H1 (cell line): ENCODE data around the gene TEX22. TPM values are rescaled to one million over a fixed set of nuclear protein-coding genes. Genes with fewer than 3 reads are reported as not detected.

Experiments used
- CTCF ChIA-PET: fragments of 300-600 bp; sonication (Branson Sonifier 250); formaldehyde crosslinking; loops from one replicate; lab custom pipeline; 2021; ENCODE audit not compliant: partially characterized antibody; lab: Charles Lee
- POLR2A ChIA-PET: fragments of 300-600 bp; sonication (Branson Sonifier 250); formaldehyde crosslinking; loops from one replicate; lab custom pipeline; 2021; ENCODE audit warnings: inconsistent platforms; ENCODE audit not compliant: partially characterized antibody; lab: Charles Lee
- DNase-seq, 2 experiments: peaks; one replicate each; pipeline versions ENCODE4 v3.0.0 to v3.0.0-alpha.2; 2010 to 2022; ENCODE audit warnings: low spot score in 2 of 2, low read depth in 1 of 2, mixed read lengths in 1 of 2
- FAIRE-seq: peaks from 2 replicates; lab custom pipeline; 2011; peaks lifted over from hg19 to GRCh38; lab: Jason Lieb, UNC
- H2AFZ ChIP-seq: 2 replicates; pipeline ENCODE4 v1.8.1; 2012; ENCODE audit warnings: low read length, inconsistent platforms
- H2AK5ac ChIP-seq: 2 replicates; pipeline ENCODE4 v1.6.1; 2013; ENCODE audit warnings: low read depth, low read length
- H2BK120ac ChIP-seq: replicated peaks from 2 replicates; pipeline ENCODE3; 2013; ENCODE audit warnings: low read depth, low read length, inconsistent platforms
- H2BK12ac ChIP-seq: 2 replicates; pipeline ENCODE4 v1.6.1; 2013; ENCODE audit warnings: low read depth, low read length
- H2BK15ac ChIP-seq: 2 replicates; pipeline ENCODE4 v1.6.1; 2013; ENCODE audit warnings: low read length
- H2BK20ac ChIP-seq: 2 replicates; pipeline ENCODE4 v1.6.1; 2013; ENCODE audit warnings: low read length
- H2BK5ac ChIP-seq: 2 replicates; pipeline ENCODE4 v1.6.1; 2013; ENCODE audit warnings: low read depth, low read length
- H3K14ac ChIP-seq: 2 replicates; pipeline ENCODE4 v1.6.1; 2013; ENCODE audit warnings: inconsistent platforms; ENCODE audit not compliant: insufficient read length
- H3K18ac ChIP-seq: 2 replicates; pipeline ENCODE4 v1.6.1; 2013; ENCODE audit warnings: low read length; ENCODE audit errors: extremely low read depth
- H3K23ac ChIP-seq: 2 replicates; pipeline ENCODE4 v1.6.1; 2013; ENCODE audit warnings: inconsistent platforms; ENCODE audit not compliant: insufficient read length
- H3K23me2 ChIP-seq: 2 replicates; pipeline ENCODE4 v1.6.1; 2013; ENCODE audit warnings: low read depth, low read length
- H3K27ac ChIP-seq: 2 replicates; pipeline ENCODE4 v1.6.1; 2011; ENCODE audit warnings: low read depth, low read length, inconsistent platforms
- H3K27me3 ChIP-seq, 4 experiments: replicated peaks in 1 of 4; 1 replicate in 1 of 4; 2 replicates in 3 of 4; pipeline versions ENCODE4 v1.6.1 to v1.8.1; 2011 to 2013; ENCODE audit warnings: low read length in 3 of 4, mild to moderate bottlenecking in 3 of 4, inconsistent platforms in 2 of 4, mixed read lengths in 2 of 4, moderate library complexity in 1 of 4; ENCODE audit not compliant: control insufficient read depth in 3 of 4, insufficient read depth in 3 of 4; ENCODE audit errors: extremely low read depth in 1 of 4
- H3K36me3 ChIP-seq, 4 experiments: 2 replicates each; pipeline versions ENCODE4 v1.6.1 to v1.8.1; 2011 to 2013; ENCODE audit warnings: mild to moderate bottlenecking in 4 of 4, low read length in 3 of 4, moderate library complexity in 2 of 4, control low read depth in 1 of 4, inconsistent platforms in 1 of 4; ENCODE audit not compliant: insufficient read depth in 4 of 4, control insufficient read depth in 2 of 4
- H3K4ac ChIP-seq: replicated peaks from 2 replicates; pipeline ENCODE3; 2013; ENCODE audit warnings: low read length, low read depth, mixed read lengths, inconsistent platforms; ENCODE audit not compliant: insufficient read length
- H3K4me1 ChIP-seq, 4 experiments: replicated peaks in 1 of 4; 1 replicate in 1 of 4; 2 replicates in 3 of 4; pipeline versions ENCODE4 v1.6.1 to v1.8.1; 2011 to 2013; ENCODE audit warnings: low read length in 3 of 4, inconsistent platforms in 2 of 4, mixed read lengths in 1 of 4; ENCODE audit not compliant: insufficient read depth in 4 of 4, control insufficient read depth in 3 of 4
- H3K4me2 ChIP-seq, 2 experiments: 2 replicates each; pipeline versions ENCODE4 v1.6.1 to v1.8.1; 2011 to 2013; ENCODE audit warnings: low read depth in 2 of 2, low read length in 2 of 2, control low read depth in 1 of 2, inconsistent platforms in 1 of 2, mild to moderate bottlenecking in 1 of 2; ENCODE audit not compliant: insufficient read depth in 1 of 2
- H3K4me3 ChIP-seq, 4 experiments: fragments of 200-600, 300-600 bp in 1 of 4; sonication (generic), shearing (Covaris generic), sonication (Bioruptor Twin) in 1 of 4; 2 replicates each; pipeline versions ENCODE4 v1.5.1 to v1.8.1; 2011 to 2016; ENCODE audit warnings: low read length in 4 of 4, low read depth in 3 of 4, control low read depth in 2 of 4, inconsistent platforms in 2 of 4, mild to moderate bottlenecking in 2 of 4, mixed read lengths in 1 of 4, moderate library complexity in 1 of 4; ENCODE audit not compliant: insufficient read depth in 2 of 4; ENCODE audit errors: extremely low read depth in 1 of 4
- H3K56ac ChIP-seq: replicated peaks from 2 replicates; pipeline ENCODE3; 2013; ENCODE audit warnings: low read depth, mild to moderate bottlenecking, mixed read lengths, low read length, inconsistent platforms; ENCODE audit not compliant: insufficient read length
- H3K79me1 ChIP-seq: 2 replicates; pipeline ENCODE4 v1.6.1; 2013; ENCODE audit warnings: low read depth, low read length, control low read depth
- H3K79me2 ChIP-seq, 2 experiments: 2 replicates each; pipeline versions ENCODE4 v1.6.1 to v1.8.1; 2012 to 2013; ENCODE audit warnings: low read length in 2 of 2, mild to moderate bottlenecking in 2 of 2, inconsistent platforms in 1 of 2; ENCODE audit not compliant: insufficient read depth in 2 of 2, control insufficient read depth in 1 of 2
- H3K9ac ChIP-seq, 4 experiments: replicated peaks in 1 of 4; 1 replicate in 1 of 4; 2 replicates in 3 of 4; pipeline versions ENCODE4 v1.6.1 to v1.8.1; 2011 to 2013; ENCODE audit warnings: low read depth in 3 of 4, low read length in 3 of 4, control low read depth in 2 of 4, mild to moderate bottlenecking in 2 of 4, moderate library complexity in 2 of 4, inconsistent platforms in 1 of 4; ENCODE audit errors: extremely low read depth in 1 of 4
- H3K9me3 ChIP-seq, 2 experiments: 2 replicates each; pipeline versions ENCODE4 v1.6.1 to v1.8.1; 2012 to 2013; ENCODE audit warnings: mild to moderate bottlenecking in 2 of 2, moderate library complexity in 2 of 2, control low read depth in 1 of 2, inconsistent platforms in 1 of 2, low read depth in 1 of 2, low read length in 1 of 2, mixed read lengths in 1 of 2; ENCODE audit not compliant: insufficient read depth in 2 of 2
- H4K20me1 ChIP-seq, 2 experiments: replicated peaks in 1 of 2; 2 replicates each; pipeline versions ENCODE3 to v1.8.1; 2011 to 2013; ENCODE audit warnings: inconsistent platforms in 2 of 2, low read length in 2 of 2, mild to moderate bottlenecking in 1 of 2; ENCODE audit not compliant: insufficient read depth in 2 of 2, control insufficient read depth in 1 of 2
- H4K5ac ChIP-seq: 2 replicates; pipeline ENCODE4 v1.6.1; 2013; ENCODE audit warnings: low read length, low read depth, mixed read lengths, inconsistent platforms; ENCODE audit not compliant: insufficient read length
- H4K8ac ChIP-seq: 2 replicates; pipeline ENCODE4 v1.8.0; 2013; ENCODE audit warnings: mild to moderate bottlenecking, moderate library complexity, low read length, inconsistent platforms; ENCODE audit not compliant: insufficient read depth; ENCODE audit errors: extremely low read depth
- H4K91ac ChIP-seq: replicated peaks from 2 replicates; pipeline ENCODE3; 2013; ENCODE audit warnings: low read length, mixed read lengths, inconsistent platforms; ENCODE audit not compliant: insufficient read length
- CBX8 ChIP-seq: fragments of 300-800, 300-1000 bp; sonication (generic); IDR thresholded peaks from 2 replicates; pipeline ENCODE4 v1.7.1; 2016; ENCODE audit warnings: low read depth, low read length, borderline replicate concordance
- EGR1 ChIP-seq: IDR thresholded peaks from 2 replicates; pipeline ENCODE4 v1.6.1; 2011; ENCODE audit warnings: low read depth, low read length, borderline replicate concordance
- GABPA ChIP-seq: IDR thresholded peaks from 2 replicates; pipeline ENCODE4 v1.6.1; 2011; ENCODE audit warnings: mild to moderate bottlenecking, low read length, moderate library complexity, borderline replicate concordance; ENCODE audit not compliant: insufficient read depth
- POLR2AphosphoS5 ChIP-seq: IDR thresholded peaks from 2 replicates; pipeline ENCODE4 v1.6.1; 2011; ENCODE audit warnings: low read depth, low read length
- RAD21 ChIP-seq, 2 experiments: IDR thresholded peaks in 1 of 2; conservative IDR thresholded peaks in 1 of 2; 2 replicates each; pipeline ENCODE4 v1.6.1; 2011; ENCODE audit warnings: low read depth in 2 of 2, low read length in 2 of 2, improper control_type of control experiment in 1 of 2, inconsistent platforms in 1 of 2, mild to moderate bottlenecking in 1 of 2, moderate library complexity in 1 of 2
- TCF12 ChIP-seq: IDR thresholded peaks from 2 replicates; pipeline ENCODE4 v1.6.1; 2011; ENCODE audit warnings: low read depth, mild to moderate bottlenecking, low read length
- YY1 ChIP-seq: IDR thresholded peaks from 2 replicates; pipeline ENCODE4 v1.6.1; 2011; ENCODE audit warnings: low read depth, mild to moderate bottlenecking, low read length
- WGBS, 2 experiments: shearing (Covaris generic) in 1 of 2; methylation state at CpG; one replicate each; pipeline versions ENCODE4 v1.1.6 to v1.1.7; 2013 to 2015; ENCODE audit warnings: low lambda C conversion rate in 2 of 2, mixed read lengths in 2 of 2, inconsistent platforms in 1 of 2, low coverage in 1 of 2, missing lambda C conversion rate in 1 of 2; ENCODE audit not compliant: insufficient replicate concordance in 2 of 2, insufficient coverage in 1 of 2, insufficient read length in 1 of 2; ENCODE audit errors: extremely low coverage in 1 of 2, missing lambda C conversion rate in 1 of 2; 5-methylcytosine and 5-hydroxymethylcytosine counted together
- polyA plus RNA-seq, 7 experiments: library from polyadenylated mRNA; depleted of rRNA in 3 of 7; stranded (reverse) in 5 of 7; unstranded in 2 of 7; fragments of >200 nt in 5 of 7; fragments of 200-250 nt in 2 of 7; gene quantifications; 1 replicate in 5 of 7; 2 replicates in 1 of 7; 4 replicates in 1 of 7; pipeline versions ENCODE4 v1.2.1 to v1.2.3, GENCODE V29; 2011 to 2013; ENCODE audit warnings: missing spikeins in 2 of 7, mixed read lengths in 2 of 7
- total RNA-seq: library from RNA; stranded (reverse); fragmentation: NEBNext Ultra II Directional; extraction: Animal tissue kit (Norgen Biotek cat#: 25700); gene quantifications from 2 replicates; pipeline ENCODE4 v1.2.1, GENCODE V29; 2021
- TF ChIP-seq, protein P1 (sequence below), 3 experiments: IDR thresholded peaks; 1 replicate in 2 of 3; 2 replicates in 1 of 3; pipeline versions ENCODE4 v1.5.1 to v1.6.1; 2011; ENCODE audit warnings: low read length in 3 of 3, mild to moderate bottlenecking in 3 of 3, inconsistent platforms in 2 of 3, low read depth in 1 of 3, moderate library complexity in 1 of 3; ENCODE audit not compliant: insufficient read depth in 1 of 3; ENCODE audit errors: control extremely low read depth in 1 of 3

The TEX22 gene
- total and polyA plus RNA-seq, 2 of the 8 experiments (the other 6 are each of a cell fraction or from before 2014, with no cell fraction given), result 0.24 to 0.39 TPM

DNA sequence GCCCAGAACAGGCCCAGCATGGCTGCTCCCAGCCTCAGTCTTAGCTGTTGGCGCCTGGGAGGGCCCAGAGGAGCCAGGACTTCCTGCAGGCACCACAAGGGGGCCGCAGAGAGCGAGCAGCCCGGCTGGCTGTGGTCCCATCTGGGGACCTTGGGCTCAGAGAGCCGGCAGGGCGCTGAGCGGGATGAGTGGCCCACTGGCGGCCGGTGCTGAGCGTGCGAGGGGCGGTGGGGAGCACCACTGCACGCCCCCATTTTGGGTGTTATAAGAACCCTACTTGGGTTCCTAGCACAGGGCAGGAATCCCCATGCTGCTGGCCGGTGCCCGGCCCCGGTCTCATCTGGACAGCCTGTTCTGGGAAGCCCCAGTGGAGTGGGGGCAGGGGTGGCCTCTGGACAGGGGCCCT, 50.4 kb downstream of the TEX22 start:
- no peak overlapping the region for H3K14ac ChIP-seq
- no peak overlapping the region for H3K4ac ChIP-seq
- H3K79me1 ChIP-seq, result peaks cover 4% of the 10 kb centered on the region; the same call in 1 of the 2 replicates
- no peak overlapping the region for H4K8ac ChIP-seq
- no peak overlapping the region for H3K27ac ChIP-seq
- no peak overlapping the region for H3K56ac ChIP-seq
- peaks cover 0 to 2% of the 10 kb centered on the region in 2 experiments; a peak in 1 of 4 replicates for H3K79me2 ChIP-seq
- H3K9ac ChIP-seq, result no peak overlapping the region
- ChIA-PET CTCF (interaction anchor here (0.6 to 3.0 kb wide), 18 partner anchors 9 to 128 kb away, joined by 3 to 23 read pairs (median 5); no protein-coding TSS in a partner anchor), POLR2A (interaction anchor here (1.0 to 3.0 kb wide), 3 partner anchors 9 to 21 kb away, joined by 3 to 21 read pairs (median 5); no protein-coding TSS in a partner anchor)
- peaks cover 17 to 41% (median 26%) of the 10 kb centered on the region in 4 experiments for H3K36me3 ChIP-seq
- H2BK12ac ChIP-seq, result no peak overlapping the region
- no peak overlapping the region for H2AFZ ChIP-seq
- no peak overlapping the region for H3K23ac ChIP-seq
- H3K9me3 ChIP-seq, result no peaks in the 10 kb centered on the region
- H3K4me1 ChIP-seq, result no peaks in the 10 kb centered on the region
- FAIRE-seq (no peak), DNase-seq (peak; percentile 21 to 90)
- no peak overlapping the region for H2BK120ac ChIP-seq
- no peak overlapping the region for H2BK5ac ChIP-seq
- no peak overlapping the region for H3K4me2 ChIP-seq
- no peak overlapping the region for H4K5ac ChIP-seq
- no peak overlapping the region for H4K91ac ChIP-seq
- H3K27me3 ChIP-seq, result no peaks in the 10 kb centered on the region
- WGBS, 2 experiments, result 82% methylated on average over 16 of the region's 16 CpGs; no CpG with 5 or more reads in 1 of the 2 experiments
- TF ChIP-seq GABPA (peak; percentile 85; the same call in 1 of the 2 replicates), TCF12 (0 out of 2 replicates have a peak, but pooled peaks have one; percentile 62), CBX8 (no peak), YY1 (peak; percentile 59; the same call in 1 of the 2 replicates), EGR1 (0 out of 2 replicates have a peak, but pooled peaks have one; percentile 7), POLR2AphosphoS5 (no peak), RAD21 (IDR thresholded peaks at IDR 0.05 in 1 of 2, conservative IDR thresholded peaks at IDR 0.05 in 1 of 2; ENCODE audit: low read depth in 2 of 2, low read length in 2 of 2) (peak; percentile 43 to 65; a peak in 3 of 4 replicates)
- TF ChIP-seq, protein P1, sequence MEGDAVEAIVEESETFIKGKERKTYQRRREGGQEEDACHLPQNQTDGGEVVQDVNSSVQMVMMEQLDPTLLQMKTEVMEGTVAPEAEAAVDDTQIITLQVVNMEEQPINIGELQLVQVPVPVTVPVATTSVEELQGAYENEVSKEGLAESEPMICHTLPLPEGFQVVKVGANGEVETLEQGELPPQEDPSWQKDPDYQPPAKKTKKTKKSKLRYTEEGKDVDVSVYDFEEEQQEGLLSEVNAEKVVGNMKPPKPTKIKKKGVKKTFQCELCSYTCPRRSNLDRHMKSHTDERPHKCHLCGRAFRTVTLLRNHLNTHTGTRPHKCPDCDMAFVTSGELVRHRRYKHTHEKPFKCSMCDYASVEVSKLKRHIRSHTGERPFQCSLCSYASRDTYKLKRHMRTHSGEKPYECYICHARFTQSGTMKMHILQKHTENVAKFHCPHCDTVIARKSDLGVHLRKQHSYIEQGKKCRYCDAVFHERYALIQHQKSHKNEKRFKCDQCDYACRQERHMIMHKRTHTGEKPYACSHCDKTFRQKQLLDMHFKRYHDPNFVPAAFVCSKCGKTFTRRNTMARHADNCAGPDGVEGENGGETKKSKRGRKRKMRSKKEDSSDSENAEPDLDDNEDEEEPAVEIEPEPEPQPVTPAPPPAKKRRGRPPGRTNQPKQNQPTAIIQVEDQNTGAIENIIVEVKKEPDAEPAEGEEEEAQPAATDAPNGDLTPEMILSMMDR (IDR thresholded peaks at IDR 0.05; ENCODE audit: control extremely low read depth in 1 of 3, insufficient read depth in 1 of 3, low read depth in 1 of 3, low read length in 3 of 3), result peak in 2 of 3 experiments; percentile 78 to 85; a peak in 3 of 4 replicates
- no peak overlapping the region for H2BK15ac ChIP-seq
- H4K20me1 ChIP-seq, result peaks cover 14 to 17% of the 10 kb centered on the region in 2 experiments
- H3K23me2 ChIP-seq, result no peaks in the 10 kb centered on the region
- no peak overlapping the region for H3K18ac ChIP-seq
- H2BK20ac ChIP-seq, result no peak overlapping the region
- H2AK5ac ChIP-seq, result no peak overlapping the region
- no peak overlapping the region for H3K4me3 ChIP-seq
